Camera-type eye (tissue), 1 donor: Measurements from ENCODE around the gene MMS22L. TPM values are rescaled to one million over a fixed set of nuclear protein-coding genes. Genes with fewer than 3 reads are reported as not detected.

Source experiments
- total RNA-seq: library from RNA; depleted of rRNA; stranded (reverse); fragments of >200 nt; gene quantifications from one replicate; pipeline ENCODE4 v1.2.3, GENCODE V29; 2014

MMS22L gene
- total RNA-seq = 35.4 TPM

GRCh38 chr6:97282726-97283617, at the start of gene MMS22L:
Gene MMS22L, minus strand, starts transcription at chr6:97283216. Its CDS starts 739 bp downstream, at chr6:97282477.

